Peyer's patch (tissue), 4 donors: ENCODE measurements around the gene GET3.

Experiments
- POLR2A ChIP-seq, 2 donors: fragments of 450-650 bp; IDR thresholded peaks; one replicate each; pipeline ENCODE4 v1.5.1; 2017; ENCODE audit warnings: antibody characterized with exemption in 2 of 2, mild to moderate bottlenecking in 2 of 2, moderate library complexity in 2 of 2
- TF ChIP-seq, protein P1 (sequence below), 6 experiments: fragments of 450-650 bp in 4 of 6; fragments of 200-600 bp in 2 of 6; sonication (generic) in 1 of 6; IDR thresholded peaks; one replicate each; pipeline ENCODE4 v1.5.1; 2017 to 2019; ENCODE audit warnings: antibody characterized with exemption in 6 of 6, mild to moderate bottlenecking in 3 of 6, moderate library complexity in 1 of 6

DNA sequence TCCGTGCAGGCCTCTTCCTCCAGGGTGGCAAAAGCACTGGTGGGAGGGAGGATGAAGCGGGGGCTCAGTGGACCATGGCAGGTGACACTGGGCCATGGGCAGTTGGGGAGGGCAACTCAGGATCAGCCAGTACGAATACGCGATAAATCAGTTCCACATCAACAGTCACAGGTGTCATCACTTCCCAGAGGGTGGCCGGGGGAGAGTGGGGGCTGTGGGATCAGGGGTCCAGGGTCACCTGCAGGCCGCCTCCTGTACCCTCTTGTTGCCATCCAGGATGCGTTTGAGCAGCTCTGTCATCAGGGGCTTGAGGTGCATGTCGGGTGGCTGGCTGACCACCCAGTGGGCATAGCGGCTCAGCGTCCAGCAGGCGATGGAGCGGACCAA is 31.0 kb upstream of the GET3 start:
- TF ChIP-seq, protein P1, sequence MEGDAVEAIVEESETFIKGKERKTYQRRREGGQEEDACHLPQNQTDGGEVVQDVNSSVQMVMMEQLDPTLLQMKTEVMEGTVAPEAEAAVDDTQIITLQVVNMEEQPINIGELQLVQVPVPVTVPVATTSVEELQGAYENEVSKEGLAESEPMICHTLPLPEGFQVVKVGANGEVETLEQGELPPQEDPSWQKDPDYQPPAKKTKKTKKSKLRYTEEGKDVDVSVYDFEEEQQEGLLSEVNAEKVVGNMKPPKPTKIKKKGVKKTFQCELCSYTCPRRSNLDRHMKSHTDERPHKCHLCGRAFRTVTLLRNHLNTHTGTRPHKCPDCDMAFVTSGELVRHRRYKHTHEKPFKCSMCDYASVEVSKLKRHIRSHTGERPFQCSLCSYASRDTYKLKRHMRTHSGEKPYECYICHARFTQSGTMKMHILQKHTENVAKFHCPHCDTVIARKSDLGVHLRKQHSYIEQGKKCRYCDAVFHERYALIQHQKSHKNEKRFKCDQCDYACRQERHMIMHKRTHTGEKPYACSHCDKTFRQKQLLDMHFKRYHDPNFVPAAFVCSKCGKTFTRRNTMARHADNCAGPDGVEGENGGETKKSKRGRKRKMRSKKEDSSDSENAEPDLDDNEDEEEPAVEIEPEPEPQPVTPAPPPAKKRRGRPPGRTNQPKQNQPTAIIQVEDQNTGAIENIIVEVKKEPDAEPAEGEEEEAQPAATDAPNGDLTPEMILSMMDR (IDR thresholded peaks at IDR 0.05), result no peak
- no peak for TF ChIP-seq POLR2A (IDR thresholded peaks at IDR 0.05)
